GM19035 (cell line): ENCODE measurements around the gene IFI16.
"Not testable (repeated sequence)": the region's sequence is repeated elsewhere in the genome, so short reads cannot be mapped to it uniquely, and the experiment has no call there.

Experiments used
- ATAC-seq: cut with Tn5 transposase; IDR thresholded peaks from one replicate; pipeline ENCODE4 v1.9.1; 2021; ENCODE audit not compliant: unreplicated experiment

IFI16 gene

DNA sequence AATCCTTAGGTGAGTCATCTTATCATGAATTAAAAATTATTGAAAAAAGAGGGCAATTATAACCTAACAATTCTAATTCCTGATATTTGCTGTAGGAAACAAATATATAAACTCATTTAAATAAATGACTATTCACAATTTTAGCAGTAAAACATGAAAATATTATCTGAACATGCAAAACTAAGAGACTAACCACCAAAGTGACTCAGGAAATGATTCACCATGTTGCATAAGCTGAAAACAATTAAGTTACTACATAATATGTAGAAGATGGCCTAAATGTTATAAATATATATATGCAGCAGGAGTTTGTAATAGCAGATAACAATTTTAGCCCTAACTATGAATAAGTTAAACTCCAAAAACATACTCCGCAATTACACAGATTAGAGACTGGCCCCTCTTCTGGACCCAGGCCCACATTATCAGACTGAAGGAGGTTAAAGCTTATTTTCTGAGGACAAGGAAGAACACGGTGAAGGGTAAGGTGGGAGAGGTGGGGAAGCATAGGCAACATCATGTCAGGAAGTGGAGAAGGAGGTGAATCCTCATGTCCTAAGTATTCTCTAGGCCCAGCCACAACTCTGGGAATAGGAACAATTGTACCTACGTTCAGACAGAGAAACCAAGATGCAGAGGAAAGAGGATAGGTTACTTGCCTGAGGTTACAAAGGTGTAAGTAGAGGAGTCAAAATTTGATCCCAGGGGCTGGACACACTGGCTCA, 82.5 kb downstream of the IFI16 start:
- ATAC-seq: no peak

DNA sequence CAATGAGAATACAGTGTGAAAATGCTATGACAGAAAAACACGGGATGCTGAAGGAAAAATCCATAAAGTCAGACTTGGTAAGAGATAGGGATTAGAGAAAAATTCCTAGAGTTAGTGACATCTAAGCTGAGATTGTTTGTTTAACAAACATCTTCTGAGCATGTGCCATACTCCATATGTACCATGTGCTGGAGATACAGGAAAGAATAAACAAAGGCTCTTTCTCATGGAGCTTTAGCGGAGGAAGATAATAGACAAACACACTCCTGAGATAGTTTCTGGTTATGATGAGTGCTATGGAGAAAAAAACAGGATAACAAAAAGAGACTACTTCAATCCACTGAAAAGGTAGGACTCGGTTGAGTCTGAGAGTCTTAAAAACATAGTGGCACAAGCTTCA, 88.9 kb downstream of the IFI16 start:
- no peak for ATAC-seq

DNA sequence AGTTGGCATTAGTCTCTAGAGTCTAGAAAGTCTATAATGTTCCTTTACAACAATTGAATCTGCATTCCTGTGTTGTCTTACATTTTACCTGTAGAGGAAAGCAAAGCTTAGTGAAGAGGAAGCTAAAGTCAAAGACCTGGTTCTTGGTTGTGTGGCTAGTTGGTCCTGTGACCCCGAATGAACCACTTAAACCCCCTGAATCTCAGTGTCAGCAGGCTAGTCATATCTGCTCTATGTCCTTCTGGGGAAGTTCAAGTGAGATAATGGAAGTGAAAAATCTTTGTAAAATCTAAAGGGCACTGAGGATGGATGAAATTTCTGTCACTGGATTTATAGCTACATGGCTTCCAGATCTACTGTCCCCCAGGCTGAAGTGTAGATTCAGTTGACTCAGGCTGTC, 90.9 kb downstream of the IFI16 start:
- ATAC-seq: no peak

DNA sequence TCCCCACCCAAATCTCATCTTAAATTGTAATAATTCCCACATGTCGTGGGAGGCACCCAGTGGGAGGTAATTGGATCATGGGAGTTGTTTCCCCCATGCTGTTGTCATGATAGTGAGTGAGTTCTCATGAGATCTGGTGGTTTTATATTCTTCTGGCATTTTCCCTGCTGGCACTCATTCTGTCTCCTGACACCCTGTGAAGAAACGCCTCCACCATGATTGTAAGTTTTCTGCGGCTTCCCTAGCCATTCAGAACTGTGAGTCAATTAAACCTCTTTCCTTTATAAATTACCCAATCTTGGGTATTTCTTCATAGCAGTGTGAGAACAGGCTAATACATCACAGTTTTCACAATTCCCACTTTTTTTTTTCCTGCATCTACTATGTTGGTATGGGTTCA, 93.3 kb downstream of the IFI16 start:
- not testable (repeated sequence) for ATAC-seq
